IPS-NIHi7 (cell line): ENCODE data around the gene AAR2.

Experiments used
- DNase-seq: peaks from one replicate; pipeline ENCODE4 v3.0.0; 2012; ENCODE audit warnings: mixed read lengths; ENCODE audit errors: extremely low spot score

Gene AAR2

GRCh38 chr20:36260316-36260715 lies 24.0 kb downstream of the AAR2 start:
- DNase-seq = no peak

GRCh38 chr20:36261389-36262105 lies 25.3 kb downstream of the AAR2 start:
- no peak for DNase-seq

GRCh38 chr20:36262440-36262839 lies 26.2 kb downstream of the AAR2 start:
- DNase-seq = no peak

- no peak for DNase-seq
These were observed 28.4 kb downstream of the AAR2 start for GRCh38 chr20:36264426-36265246.

GRCh38 chr20:36266189-36266588 lies 29.9 kb downstream of the AAR2 start:
- no peak for DNase-seq

GRCh38 chr20:36267605-36268381 lies 31.5 kb downstream of the AAR2 start:
- no peak for DNase-seq

- peak; percentile 18 for DNase-seq
These were observed 32.4 kb downstream of the AAR2 start for GRCh38 chr20:36268440-36269342.

GRCh38 chr20:36269507-36269906 lies 33.2 kb downstream of the AAR2 start:
- DNase-seq = peak; percentile 5

GRCh38 chr20:36270744-36271638 lies 34.7 kb downstream of the AAR2 start:
- DNase-seq = peak; percentile 27

GRCh38 chr20:36271639-36272546 lies 35.6 kb downstream of the AAR2 start:
- no peak for DNase-seq

- no peak for DNase-seq
These were observed 36.4 kb downstream of the AAR2 start for GRCh38 chr20:36272547-36273220.

GRCh38 chr20:36273414-36274180 lies 37.3 kb downstream of the AAR2 start:
- peak; percentile 37 for DNase-seq

- peak; percentile 9 for DNase-seq
These were observed 38.0 kb downstream of the AAR2 start for GRCh38 chr20:36274181-36274841.

- DNase-seq = peak; percentile 2
These were observed 38.7 kb downstream of the AAR2 start for GRCh38 chr20:36275011-36275410.

GRCh38 chr20:36275441-36276189 lies 39.3 kb downstream of the AAR2 start:
- peak; percentile 9 for DNase-seq

- peak; percentile 6 for DNase-seq
These were observed 41.3 kb downstream of the AAR2 start for GRCh38 chr20:36277546-36277945.
